Kidney epithelial cell (primary cell): ENCODE measurements around the gene SPATA16. TPM values are rescaled to one million over a fixed set of nuclear protein-coding genes. Genes with fewer than 3 reads are reported as not detected.

ENCODE experiments used
- DNase-seq: peaks from one replicate; pipeline ENCODE4 v3.0.0-alpha.2; 2010; ENCODE audit warnings: low read depth
- H3K27me3 ChIP-seq: 2 replicates; pipeline ENCODE4 v1.6.0; 2011; ENCODE audit warnings: low read length; ENCODE audit not compliant: control insufficient read depth, insufficient read depth
- H3K36me3 ChIP-seq: 2 replicates; pipeline ENCODE4 v1.5.1; 2011; ENCODE audit warnings: low read length; ENCODE audit not compliant: control insufficient read depth, insufficient read depth
- H3K4me3 ChIP-seq: 2 replicates; pipeline ENCODE4 v1.5.1; 2011; ENCODE audit warnings: low read depth, mild to moderate bottlenecking, control low read depth, low read length
- total RNA-seq: library from RNA; depleted of rRNA; stranded (reverse); fragments of >200 nt; gene quantifications from 2 replicates; pipeline ENCODE4 v1.2.3, GENCODE V29; 2015
- TF ChIP-seq, protein P1 (sequence below): IDR thresholded peaks from 2 replicates; pipeline ENCODE4 v1.5.1; 2011; ENCODE audit warnings: mild to moderate bottlenecking, moderate library complexity, low read length, control low read depth, inconsistent platforms; ENCODE audit not compliant: insufficient read depth, poor library complexity, severe bottlenecking

Gene SPATA16
- total RNA-seq, 1 donor from 2014 or later, result not detected

DNA sequence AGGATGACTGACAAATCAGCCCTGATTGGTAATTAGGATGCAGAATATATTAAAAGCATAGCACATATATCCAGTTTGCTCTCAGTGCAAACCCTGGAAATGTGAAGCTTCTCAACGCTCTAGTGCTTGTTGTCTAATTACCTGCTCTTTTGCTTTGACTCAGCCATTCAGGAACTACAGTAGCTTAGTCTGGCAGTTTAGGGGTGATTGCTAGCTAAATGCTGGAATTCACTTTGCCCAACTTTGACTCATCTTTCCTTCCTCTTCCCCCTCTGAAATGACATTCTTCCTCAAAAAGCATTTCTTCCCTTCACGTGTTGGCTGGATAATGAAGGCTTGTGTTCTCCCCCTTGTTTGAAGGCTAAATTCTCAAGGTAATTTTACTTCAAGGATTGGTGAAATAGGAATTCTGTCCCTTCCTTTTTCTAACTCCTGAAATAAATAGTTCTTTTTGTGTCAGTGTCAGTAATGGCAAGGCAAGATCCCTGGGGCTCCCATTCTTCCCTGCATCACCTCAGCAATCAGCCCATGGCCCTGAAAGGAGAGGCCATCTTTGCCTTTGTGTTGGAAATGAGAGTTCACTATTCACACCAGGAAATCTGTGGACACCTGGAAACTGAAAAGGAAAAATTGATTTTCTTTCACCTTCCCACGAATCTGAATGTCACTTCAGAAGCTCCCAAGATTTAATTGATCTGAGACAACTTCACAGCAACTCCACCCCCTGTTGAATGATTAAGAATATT lies 286.9 kb downstream of the SPATA16 start:
- TF ChIP-seq, protein P1, sequence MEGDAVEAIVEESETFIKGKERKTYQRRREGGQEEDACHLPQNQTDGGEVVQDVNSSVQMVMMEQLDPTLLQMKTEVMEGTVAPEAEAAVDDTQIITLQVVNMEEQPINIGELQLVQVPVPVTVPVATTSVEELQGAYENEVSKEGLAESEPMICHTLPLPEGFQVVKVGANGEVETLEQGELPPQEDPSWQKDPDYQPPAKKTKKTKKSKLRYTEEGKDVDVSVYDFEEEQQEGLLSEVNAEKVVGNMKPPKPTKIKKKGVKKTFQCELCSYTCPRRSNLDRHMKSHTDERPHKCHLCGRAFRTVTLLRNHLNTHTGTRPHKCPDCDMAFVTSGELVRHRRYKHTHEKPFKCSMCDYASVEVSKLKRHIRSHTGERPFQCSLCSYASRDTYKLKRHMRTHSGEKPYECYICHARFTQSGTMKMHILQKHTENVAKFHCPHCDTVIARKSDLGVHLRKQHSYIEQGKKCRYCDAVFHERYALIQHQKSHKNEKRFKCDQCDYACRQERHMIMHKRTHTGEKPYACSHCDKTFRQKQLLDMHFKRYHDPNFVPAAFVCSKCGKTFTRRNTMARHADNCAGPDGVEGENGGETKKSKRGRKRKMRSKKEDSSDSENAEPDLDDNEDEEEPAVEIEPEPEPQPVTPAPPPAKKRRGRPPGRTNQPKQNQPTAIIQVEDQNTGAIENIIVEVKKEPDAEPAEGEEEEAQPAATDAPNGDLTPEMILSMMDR, result no peak
- DNase-seq, result no peak
- Histone ChIP-seq H3K36me3 (no peaks in the 10 kb centered on the region), H3K4me3 (no peak overlapping the region), H3K27me3 (no peaks in the 10 kb centered on the region)

DNA sequence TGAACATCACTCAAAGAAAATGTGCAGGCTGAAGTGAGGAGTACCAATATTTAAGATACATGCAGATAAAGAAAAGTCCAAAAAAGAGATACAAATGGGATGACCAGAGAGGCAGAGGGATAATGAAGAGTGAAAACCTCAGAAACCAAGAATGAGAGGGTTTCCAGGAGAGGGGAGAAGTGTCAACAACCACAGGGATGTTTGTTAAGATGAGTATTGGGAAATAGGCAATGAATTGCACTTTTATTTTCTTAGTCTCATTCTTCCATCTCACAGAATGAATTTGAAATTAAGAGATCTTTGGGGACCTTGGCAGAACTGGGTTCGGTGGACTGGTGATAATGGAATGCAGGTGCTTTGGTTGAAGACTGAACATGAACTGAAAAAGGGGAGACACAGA lies 288.0 kb downstream of the SPATA16 start:
- Histone ChIP-seq H3K36me3 (no peaks in the 10 kb centered on the region), H3K27me3 (no peaks in the 10 kb centered on the region), H3K4me3 (no peak overlapping the region)
- TF ChIP-seq, protein P1, result no peak
- DNase-seq, result no peak

DNA sequence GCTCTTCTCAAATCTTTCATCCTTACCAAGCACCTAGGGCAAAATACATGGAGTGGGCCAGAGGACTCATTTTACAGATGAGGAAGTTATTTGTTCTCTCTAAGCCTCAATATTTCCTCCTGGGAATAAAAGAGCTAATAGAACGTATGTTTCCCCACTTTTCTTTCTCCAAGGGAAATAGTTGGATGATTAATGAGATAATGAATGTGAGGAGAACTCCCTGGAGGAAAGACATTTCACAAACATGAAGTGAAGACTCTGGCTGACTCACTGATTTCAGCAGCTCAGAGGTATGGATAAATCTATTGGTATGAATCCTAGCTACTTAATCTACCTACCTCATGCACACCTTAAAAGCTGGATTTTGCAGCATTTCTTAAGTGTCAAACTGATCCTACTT lies 292.1 kb downstream of the SPATA16 start:
- H3K36me3 ChIP-seq, result no peaks in the 10 kb centered on the region
- TF ChIP-seq, protein P1, result no peak
- no peak overlapping the region for H3K4me3 ChIP-seq
- H3K27me3 ChIP-seq, result no peaks in the 10 kb centered on the region
- no peak for DNase-seq

DNA sequence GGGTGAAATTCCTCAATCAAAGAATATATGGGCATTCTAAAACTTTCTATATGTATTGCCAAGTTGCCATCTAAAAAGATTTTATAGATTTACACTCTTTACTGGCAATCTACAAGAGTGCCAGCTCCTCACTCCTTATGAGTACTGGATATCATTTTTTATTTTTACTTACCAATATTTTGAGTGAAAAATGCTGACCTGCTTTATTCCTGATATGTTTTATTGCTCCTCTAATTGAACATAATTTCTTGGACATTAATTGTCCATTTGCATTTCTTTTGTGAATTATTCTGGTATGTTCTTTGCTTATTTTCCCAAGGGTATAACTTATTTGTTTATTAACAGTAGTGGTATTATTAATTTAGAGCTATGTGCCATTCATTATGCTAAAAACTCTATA lies 293.7 kb downstream of the SPATA16 start:
- TF ChIP-seq, protein P1, result no peak
- Histone ChIP-seq H3K27me3 (no peaks in the 10 kb centered on the region), H3K4me3 (no peak overlapping the region), H3K36me3 (no peaks in the 10 kb centered on the region)
- DNase-seq, result no peak

DNA sequence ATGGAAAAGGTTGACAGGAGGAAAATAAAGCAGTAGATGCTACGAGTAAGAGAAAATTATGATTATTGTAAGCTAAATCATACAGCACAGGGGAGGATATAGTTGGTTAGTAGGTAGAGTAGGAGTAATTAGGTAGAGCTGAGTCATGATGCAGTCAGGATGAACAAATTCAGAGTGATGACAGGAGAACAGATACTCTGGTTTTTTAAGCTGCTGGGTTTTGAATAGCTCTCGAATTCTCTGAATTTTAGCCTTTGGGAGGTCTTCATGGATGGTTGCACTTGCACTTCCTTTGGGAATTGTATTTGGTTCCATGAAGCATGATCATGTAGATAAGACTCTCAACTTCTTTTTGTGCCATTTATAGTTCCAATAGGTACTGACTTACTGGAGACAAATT lies 294.3 kb downstream of the SPATA16 start:
- peak; percentile 72 for DNase-seq
- TF ChIP-seq, protein P1, result no peak
- no peak overlapping the region for H3K4me3 ChIP-seq
- no peaks in the 10 kb centered on the region for H3K36me3 ChIP-seq
- no peaks in the 10 kb centered on the region for H3K27me3 ChIP-seq

DNA sequence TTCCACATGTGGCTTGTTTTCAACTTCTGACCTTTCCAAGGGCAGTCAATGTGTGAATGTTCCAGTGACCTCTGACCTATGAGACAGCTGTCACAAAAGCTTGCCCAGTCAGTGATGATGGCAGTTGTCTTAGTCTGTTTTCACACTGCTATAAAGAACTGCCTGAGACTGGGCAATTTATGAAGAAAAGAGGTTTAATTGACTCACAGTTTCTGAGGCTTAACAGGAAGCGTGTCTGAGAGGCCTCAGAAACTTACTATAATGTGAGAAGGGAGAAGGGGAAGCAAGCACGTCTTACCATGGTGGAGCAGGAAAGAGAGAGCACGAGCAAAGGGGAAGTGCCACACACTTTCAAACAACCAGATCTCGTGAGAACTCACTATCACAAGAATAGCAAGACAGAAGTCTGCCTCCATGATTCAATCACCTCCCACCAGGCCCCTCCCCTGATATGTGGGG lies 294.9 kb downstream of the SPATA16 start:
- TF ChIP-seq, protein P1, result no peak
- Histone ChIP-seq H3K4me3 (no peak overlapping the region), H3K36me3 (no peaks in the 10 kb centered on the region), H3K27me3 (no peaks in the 10 kb centered on the region)
- no peak for DNase-seq
